ENCODE results near the gene CNTN1. TPM values are rescaled to one million over a fixed set of nuclear protein-coding genes. Genes with fewer than 3 reads are reported as not detected.

The CNTN1 gene
- total RNA-seq, 3 donors from 2014 or later: 0.38 to 6.9 (median 1.3) TPM

DNA sequence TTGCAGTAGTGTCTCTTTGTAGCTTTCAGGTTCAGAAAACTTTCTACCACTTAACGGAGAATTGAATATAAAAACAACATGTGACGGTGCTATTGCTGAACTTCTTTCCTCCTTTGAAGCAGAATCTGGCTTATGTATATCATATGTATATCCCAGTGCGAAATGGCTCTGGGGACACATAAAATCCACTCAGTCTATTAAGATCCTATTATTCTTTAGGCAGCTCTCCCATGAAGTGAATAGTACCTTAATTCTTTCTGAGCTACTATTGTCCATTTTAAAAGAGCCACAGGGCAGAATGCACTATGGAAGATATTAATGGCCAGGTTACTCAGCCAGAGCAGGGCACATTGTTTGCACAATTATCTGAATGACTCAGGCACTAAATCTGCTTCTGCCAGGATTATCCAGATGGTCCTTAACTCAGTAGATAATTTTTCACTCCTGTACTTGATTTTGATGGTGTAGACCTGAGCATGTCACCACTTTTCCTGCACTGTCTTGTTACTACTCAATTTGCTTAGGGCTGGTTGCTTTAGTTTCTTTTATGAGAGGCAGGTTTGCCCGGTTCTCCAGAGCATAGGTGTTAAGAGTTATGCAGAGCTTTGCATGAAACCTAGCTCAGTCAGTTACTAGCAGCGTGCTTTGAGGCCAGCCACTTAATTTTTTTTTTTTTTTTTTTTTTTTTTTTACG, 5.5 kb downstream of the CNTN1 start:
- H3K4me1 ChIP-seq (ENCODE audit: low read depth): no peaks in the 10 kb centered on the region
- no peaks in the 10 kb centered on the region for H3K9me3 ChIP-seq
- no peak for ATAC-seq
- intact Hi-C loops (cut with DNase I, micrococcal nuclease): no loop called here
- H3K4me3 ChIP-seq: no peak overlapping the region
- no peak for DNase-seq
- H3K36me3 ChIP-seq (ENCODE audit: low read depth): no peaks in the 10 kb centered on the region
- TF ChIP-seq, protein P1, sequence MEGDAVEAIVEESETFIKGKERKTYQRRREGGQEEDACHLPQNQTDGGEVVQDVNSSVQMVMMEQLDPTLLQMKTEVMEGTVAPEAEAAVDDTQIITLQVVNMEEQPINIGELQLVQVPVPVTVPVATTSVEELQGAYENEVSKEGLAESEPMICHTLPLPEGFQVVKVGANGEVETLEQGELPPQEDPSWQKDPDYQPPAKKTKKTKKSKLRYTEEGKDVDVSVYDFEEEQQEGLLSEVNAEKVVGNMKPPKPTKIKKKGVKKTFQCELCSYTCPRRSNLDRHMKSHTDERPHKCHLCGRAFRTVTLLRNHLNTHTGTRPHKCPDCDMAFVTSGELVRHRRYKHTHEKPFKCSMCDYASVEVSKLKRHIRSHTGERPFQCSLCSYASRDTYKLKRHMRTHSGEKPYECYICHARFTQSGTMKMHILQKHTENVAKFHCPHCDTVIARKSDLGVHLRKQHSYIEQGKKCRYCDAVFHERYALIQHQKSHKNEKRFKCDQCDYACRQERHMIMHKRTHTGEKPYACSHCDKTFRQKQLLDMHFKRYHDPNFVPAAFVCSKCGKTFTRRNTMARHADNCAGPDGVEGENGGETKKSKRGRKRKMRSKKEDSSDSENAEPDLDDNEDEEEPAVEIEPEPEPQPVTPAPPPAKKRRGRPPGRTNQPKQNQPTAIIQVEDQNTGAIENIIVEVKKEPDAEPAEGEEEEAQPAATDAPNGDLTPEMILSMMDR (IDR thresholded peaks at IDR 0.05): no peak

DNA sequence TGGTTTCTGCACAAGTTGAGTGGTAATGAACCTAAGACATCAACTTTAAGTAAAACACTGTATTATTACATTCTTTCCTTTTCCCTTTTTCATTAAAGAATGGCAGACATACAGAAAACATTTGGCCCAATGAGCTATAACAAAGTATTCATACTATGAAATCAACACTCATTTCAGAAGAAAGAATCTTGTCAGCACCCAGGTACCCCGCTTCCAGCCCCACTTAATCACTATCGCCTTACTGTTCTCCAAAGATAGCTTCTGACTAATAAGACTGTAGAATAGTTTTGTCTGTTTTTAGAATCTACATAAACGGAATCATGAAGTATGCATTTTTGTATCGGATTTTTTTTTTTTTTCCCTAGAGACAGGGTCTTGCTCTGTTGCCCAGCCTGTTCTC, 9.5 kb downstream of the CNTN1 start:
- TF ChIP-seq, protein P1 (IDR thresholded peaks at IDR 0.05): no peak
- Histone ChIP-seq H3K9me3 (no peaks in the 10 kb centered on the region), H3K4me3 (no peak overlapping the region), H3K36me3 (ENCODE audit: low read depth) (no peaks in the 10 kb centered on the region), H3K4me1 (ENCODE audit: low read depth) (no peaks in the 10 kb centered on the region)
- intact Hi-C loops (cut with DNase I, micrococcal nuclease): no loop called here
- ATAC-seq (no peak), DNase-seq (no peak)

DNA sequence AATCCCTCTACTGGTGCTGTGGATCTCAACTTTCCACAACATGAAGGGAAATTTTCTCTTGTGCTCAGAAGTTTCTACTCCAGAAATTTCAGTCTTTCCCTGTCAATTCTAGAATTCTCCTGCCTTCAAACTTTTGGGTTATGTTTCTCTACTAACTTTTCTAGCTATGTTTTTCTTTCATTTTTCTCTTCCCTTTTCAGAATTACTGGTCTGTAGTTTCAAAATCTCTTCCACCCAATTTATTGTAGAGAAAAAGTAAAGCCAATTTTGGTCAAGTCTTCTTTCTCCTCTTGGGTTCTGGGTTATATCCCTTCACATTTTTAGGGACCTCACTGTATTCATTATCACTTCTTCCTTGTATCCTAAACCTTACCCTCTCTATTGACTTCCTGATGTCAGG, 18.9 kb downstream of the CNTN1 start:
- DNase-seq: no peak
- H3K9me3 ChIP-seq: no peaks in the 10 kb centered on the region
- intact Hi-C loops (cut with DNase I, micrococcal nuclease): no loop called here
- no peaks in the 10 kb centered on the region for H3K36me3 ChIP-seq (ENCODE audit: low read depth)
- H3K4me3 ChIP-seq: no peak overlapping the region
- no peaks in the 10 kb centered on the region for H3K4me1 ChIP-seq (ENCODE audit: low read depth)
- TF ChIP-seq, protein P1 (IDR thresholded peaks at IDR 0.05): no peak
- ATAC-seq: no peak

DNA sequence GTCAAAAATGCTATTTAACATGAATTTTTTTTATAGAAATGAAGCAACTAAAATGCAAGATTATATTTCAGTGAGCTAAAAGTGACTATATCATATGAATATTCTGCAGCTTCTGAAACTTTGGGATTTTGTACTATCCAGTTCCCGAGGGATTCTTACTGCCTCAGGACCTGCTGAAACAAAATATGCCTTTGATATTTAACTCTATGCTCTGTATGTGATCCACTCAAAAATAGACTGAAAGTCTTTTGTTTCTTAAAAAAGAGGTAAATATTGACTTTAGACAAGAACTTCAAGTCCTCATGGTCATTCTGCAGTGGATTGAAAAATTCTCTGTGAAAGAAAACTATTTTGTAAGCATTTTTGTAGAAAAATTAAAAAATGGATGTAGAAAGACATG, 22.4 kb downstream of the CNTN1 start:
- intact Hi-C loops (cut with DNase I, micrococcal nuclease): no loop called here
- no peak for ATAC-seq
- Histone ChIP-seq H3K4me1 (ENCODE audit: low read depth) (no peaks in the 10 kb centered on the region), H3K4me3 (no peak overlapping the region), H3K9me3 (no peaks in the 10 kb centered on the region), H3K36me3 (ENCODE audit: low read depth) (no peaks in the 10 kb centered on the region)
- no peak for DNase-seq
- TF ChIP-seq, protein P1 (IDR thresholded peaks at IDR 0.05): no peak

DNA sequence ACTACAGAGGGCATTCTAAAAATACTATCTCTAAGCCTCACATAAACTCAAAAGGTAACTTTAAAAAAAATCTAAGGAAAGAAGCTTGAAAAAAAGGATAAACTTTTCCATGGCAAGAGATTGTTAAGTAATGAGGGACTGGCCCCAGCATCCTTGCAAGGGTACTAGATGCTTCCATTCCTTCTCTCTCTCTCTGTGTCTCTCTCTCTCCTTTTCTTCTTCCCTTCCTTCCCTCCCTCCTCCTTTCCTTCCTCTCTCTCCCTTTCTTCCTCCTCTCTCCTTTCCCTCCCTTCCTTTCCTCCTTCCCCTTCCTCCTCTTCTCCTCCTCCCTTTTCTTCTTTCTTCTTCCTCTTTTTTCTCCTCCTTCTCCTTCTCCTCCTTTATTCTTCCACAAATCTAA, 23.8 kb downstream of the CNTN1 start:
- Histone ChIP-seq H3K4me3 (no peak overlapping the region), H3K9me3 (no peaks in the 10 kb centered on the region), H3K36me3 (ENCODE audit: low read depth) (no peaks in the 10 kb centered on the region), H3K4me1 (ENCODE audit: low read depth) (no peaks in the 10 kb centered on the region)
- TF ChIP-seq, protein P1 (IDR thresholded peaks at IDR 0.05): no peak
- ATAC-seq: no peak
- DNase-seq: no peak
- intact Hi-C loops (cut with DNase I, micrococcal nuclease): no loop called here

DNA sequence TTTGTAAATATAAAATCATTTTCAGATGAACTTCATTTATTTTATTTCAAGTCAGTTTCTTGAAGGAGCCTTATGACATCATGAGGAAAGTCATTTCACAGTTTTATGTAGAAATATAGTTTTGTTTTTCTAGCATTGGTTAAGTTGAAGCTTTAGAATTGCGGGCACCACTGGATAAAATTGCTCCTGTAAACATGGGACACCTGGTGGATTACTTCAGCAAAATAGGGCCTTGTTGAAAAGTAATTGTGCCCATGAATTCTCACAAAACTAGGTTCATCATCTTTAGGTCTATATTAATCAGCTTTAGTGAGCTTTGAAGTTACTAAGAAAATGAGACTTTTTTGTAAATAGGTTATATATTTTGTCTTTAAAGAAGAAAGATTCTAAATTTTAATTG, 25.3 kb downstream of the CNTN1 start:
- intact Hi-C loops (cut with DNase I, micrococcal nuclease): no loop called here
- no peak overlapping the region for H3K4me3 ChIP-seq
- no peak for DNase-seq
- no peaks in the 10 kb centered on the region for H3K36me3 ChIP-seq (ENCODE audit: low read depth)
- no peaks in the 10 kb centered on the region for H3K4me1 ChIP-seq (ENCODE audit: low read depth)
- TF ChIP-seq, protein P1 (IDR thresholded peaks at IDR 0.05): no peak
- no peaks in the 10 kb centered on the region for H3K9me3 ChIP-seq
- no peak for ATAC-seq
